Mucosa of stomach (tissue), 1 donor: ENCODE results near the gene RNF34.

Source experiments
- H3K27me3 ChIP-seq: one replicate; pipeline ENCODE4 v1.7.0; 2013; ENCODE audit warnings: mild to moderate bottlenecking, low read length; ENCODE audit not compliant: control insufficient read depth, insufficient read depth
- H3K36me3 ChIP-seq: one replicate; pipeline ENCODE4 v1.7.0; 2013; ENCODE audit warnings: low read length; ENCODE audit not compliant: control insufficient read depth, insufficient read depth
- H3K4me1 ChIP-seq: one replicate; pipeline ENCODE4 v1.7.0; 2013; ENCODE audit warnings: mild to moderate bottlenecking, low read length; ENCODE audit not compliant: control insufficient read depth, insufficient read depth
- H3K4me3 ChIP-seq: one replicate; pipeline ENCODE4 v1.7.0; 2013; ENCODE audit warnings: low read length
- H3K9ac ChIP-seq: one replicate; pipeline ENCODE4 v1.7.0; 2013; ENCODE audit warnings: mild to moderate bottlenecking, low read length, moderate library complexity
- H3K9me3 ChIP-seq: one replicate; pipeline ENCODE4 v1.7.0; 2013; ENCODE audit warnings: mild to moderate bottlenecking, low read length, moderate library complexity; ENCODE audit not compliant: control insufficient read depth
- donor health status: Pancreatic carcinoma.

Gene RNF34

GRCh38 chr12:121443193-121443870 lies 43.4 kb downstream of the RNF34 start:
- peaks cover 3% of the 10 kb centered on the region for H3K36me3 ChIP-seq
- no peaks in the 10 kb centered on the region for H3K4me1 ChIP-seq
- no peaks in the 10 kb centered on the region for H3K27me3 ChIP-seq
- no peak overlapping the region for H3K4me3 ChIP-seq
- no peak overlapping the region for H3K9ac ChIP-seq
- no peaks in the 10 kb centered on the region for H3K9me3 ChIP-seq

GRCh38 chr12:121443911-121444841 lies 44.3 kb downstream of the RNF34 start:
- H3K4me3 ChIP-seq, result no peak overlapping the region
- H3K9ac ChIP-seq, result no peak overlapping the region

GRCh38 chr12:121444842-121445202 lies 44.9 kb downstream of the RNF34 start:
- H3K27me3 ChIP-seq, result no peaks in the 10 kb centered on the region
- H3K9me3 ChIP-seq, result no peaks in the 10 kb centered on the region
- no peak overlapping the region for H3K4me3 ChIP-seq
- peaks cover under 1% of the 10 kb centered on the region for H3K36me3 ChIP-seq
- H3K9ac ChIP-seq, result no peak overlapping the region
- H3K4me1 ChIP-seq, result no peaks in the 10 kb centered on the region

More at GRCh38 chr12:121443911-121444841, 44.3 kb downstream of the RNF34 start:
- no peaks in the 10 kb centered on the region for H3K9me3 ChIP-seq
- H3K4me1 ChIP-seq, result no peaks in the 10 kb centered on the region
- peaks cover 3% of the 10 kb centered on the region for H3K36me3 ChIP-seq
- H3K27me3 ChIP-seq, result no peaks in the 10 kb centered on the region

GRCh38 chr12:121446750-121447149 lies 46.8 kb downstream of the RNF34 start:
- Histone ChIP-seq H3K36me3 (no peaks in the 10 kb centered on the region), H3K9ac (no peak overlapping the region), H3K27me3 (no peaks in the 10 kb centered on the region), H3K4me1 (no peaks in the 10 kb centered on the region), H3K9me3 (no peaks in the 10 kb centered on the region), H3K4me3 (no peak overlapping the region)

DNA sequence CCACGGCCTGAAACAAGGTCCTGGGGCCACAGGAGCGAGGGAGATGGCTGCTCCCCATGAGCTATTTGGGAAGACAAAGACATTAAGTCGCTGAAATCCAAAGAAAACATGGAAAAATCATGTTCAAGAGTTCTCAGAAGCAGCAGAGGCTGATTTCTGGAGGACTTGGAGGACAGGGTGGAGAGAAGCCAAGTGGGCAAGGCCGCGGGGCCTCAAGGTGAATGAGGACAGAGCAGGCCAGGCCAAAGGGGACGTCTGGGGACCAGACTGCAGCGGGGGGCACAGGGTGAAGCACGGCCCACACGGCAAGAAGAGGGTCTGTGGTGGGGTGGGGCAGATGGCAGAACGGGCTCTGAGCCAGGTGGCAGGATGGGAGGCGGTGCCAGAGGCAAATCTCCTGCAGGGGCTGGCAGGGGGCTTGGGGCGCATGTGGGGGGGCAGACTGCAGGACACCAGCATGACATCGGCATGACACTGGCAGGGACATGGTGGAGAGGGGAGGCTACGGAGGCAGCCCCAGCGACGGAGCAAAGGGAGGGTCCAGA lies 48.9 kb downstream of the RNF34 start:
- no peaks in the 10 kb centered on the region for H3K27me3 ChIP-seq
- no peaks in the 10 kb centered on the region for H3K9me3 ChIP-seq
- peaks cover 4% of the 10 kb centered on the region for H3K4me1 ChIP-seq
- no peak overlapping the region for H3K9ac ChIP-seq
- no peaks in the 10 kb centered on the region for H3K36me3 ChIP-seq
- H3K4me3 ChIP-seq, result no peak overlapping the region

- Histone ChIP-seq H3K4me3 (no peak overlapping the region), H3K36me3 (no peaks in the 10 kb centered on the region), H3K9me3 (no peaks in the 10 kb centered on the region), H3K9ac (no peak overlapping the region), H3K4me1 (peaks cover 4% of the 10 kb centered on the region), H3K27me3 (no peaks in the 10 kb centered on the region)
These were observed 52.0 kb downstream of the RNF34 start for GRCh38 chr12:121451961-121452339.

DNA sequence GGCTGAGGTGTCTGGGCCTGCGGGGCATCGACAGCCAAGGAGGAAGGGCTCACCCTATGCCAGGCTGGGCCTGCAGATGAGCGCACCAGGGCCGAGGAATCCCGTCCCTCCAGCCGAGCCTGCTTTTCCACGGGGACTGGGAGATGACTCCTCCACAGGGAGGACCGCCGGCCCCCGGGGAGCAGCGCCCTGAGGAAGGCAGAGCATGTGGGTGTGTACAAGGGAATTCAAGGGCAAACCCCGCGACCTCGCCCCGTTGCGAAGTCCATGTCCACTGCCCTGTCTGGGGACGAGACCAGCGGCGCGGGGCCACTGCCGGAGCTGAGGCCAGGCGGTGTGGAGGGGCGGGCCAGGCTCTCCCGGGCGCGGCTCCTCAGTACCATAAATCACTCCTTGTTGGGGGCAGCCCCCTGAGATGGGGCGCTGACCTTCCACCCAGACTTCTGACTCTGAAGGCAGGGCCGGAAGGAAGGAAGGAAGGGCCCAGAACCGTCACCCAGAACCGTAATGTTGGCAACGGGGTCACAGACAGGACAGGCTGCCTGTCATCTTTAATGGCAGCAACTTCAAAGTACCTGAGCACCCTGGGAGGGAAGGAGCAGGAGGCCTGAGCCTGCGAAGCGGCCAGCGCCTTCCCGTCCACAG lies 52.5 kb downstream of the RNF34 start:
- no peaks in the 10 kb centered on the region for H3K9me3 ChIP-seq
- no peak overlapping the region for H3K4me3 ChIP-seq
- H3K36me3 ChIP-seq, result no peaks in the 10 kb centered on the region
- peaks cover 4% of the 10 kb centered on the region for H3K4me1 ChIP-seq
- H3K27me3 ChIP-seq, result no peaks in the 10 kb centered on the region
- no peak overlapping the region for H3K9ac ChIP-seq

DNA sequence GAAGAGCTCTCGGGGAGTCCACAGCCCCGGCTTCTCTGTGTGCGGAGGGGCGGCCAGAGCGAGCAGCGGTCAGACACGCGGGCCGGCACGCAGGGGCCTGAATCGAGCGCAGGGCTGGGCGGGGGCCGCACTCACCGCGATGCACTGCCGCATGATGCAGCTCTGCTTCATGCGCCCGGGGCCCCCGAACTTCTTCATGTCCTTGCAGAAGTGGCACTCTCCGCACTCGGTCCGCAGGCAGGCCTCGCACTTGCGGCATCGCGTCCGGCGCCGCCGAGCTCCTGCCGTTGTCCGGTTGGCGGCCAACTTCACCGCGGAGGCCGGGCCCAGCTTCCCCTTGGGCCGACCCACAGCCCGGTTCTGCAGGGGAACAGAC lies 53.1 kb downstream of the RNF34 start:
- Histone ChIP-seq H3K27me3 (no peaks in the 10 kb centered on the region), H3K4me3 (no peak overlapping the region), H3K36me3 (no peaks in the 10 kb centered on the region), H3K9me3 (no peaks in the 10 kb centered on the region), H3K9ac (no peak overlapping the region), H3K4me1 (peaks cover 4% of the 10 kb centered on the region)

DNA sequence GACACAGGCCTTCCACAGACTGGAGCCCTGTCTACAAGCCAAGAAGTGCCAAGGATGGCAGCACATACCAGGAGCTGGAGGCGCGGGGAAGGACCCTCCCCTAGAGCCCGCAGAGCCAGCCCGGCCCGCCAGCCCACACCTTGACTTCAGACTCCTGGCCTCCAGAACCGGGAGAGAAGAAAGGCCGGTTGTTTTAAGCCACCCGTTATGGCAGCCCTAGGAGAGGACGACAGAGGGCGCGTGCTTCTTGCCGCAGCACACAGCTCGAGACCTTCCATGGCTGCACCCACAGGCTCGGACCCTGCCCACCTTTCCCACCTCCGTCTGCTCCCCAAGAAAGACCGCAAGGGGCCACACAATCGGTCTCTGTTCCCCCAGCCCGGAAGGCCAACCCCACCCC lies 53.7 kb downstream of the RNF34 start:
- Histone ChIP-seq H3K4me1 (peaks cover 4% of the 10 kb centered on the region), H3K27me3 (no peaks in the 10 kb centered on the region), H3K9me3 (no peaks in the 10 kb centered on the region), H3K4me3 (no peak overlapping the region), H3K36me3 (no peaks in the 10 kb centered on the region), H3K9ac (no peak overlapping the region)

- Histone ChIP-seq H3K4me3 (no peak overlapping the region), H3K27me3 (no peaks in the 10 kb centered on the region), H3K4me1 (peaks cover 4% of the 10 kb centered on the region), H3K9me3 (no peaks in the 10 kb centered on the region), H3K36me3 (no peaks in the 10 kb centered on the region), H3K9ac (no peak overlapping the region)
These were observed 55.0 kb downstream of the RNF34 start for GRCh38 chr12:121454921-121455320.

DNA sequence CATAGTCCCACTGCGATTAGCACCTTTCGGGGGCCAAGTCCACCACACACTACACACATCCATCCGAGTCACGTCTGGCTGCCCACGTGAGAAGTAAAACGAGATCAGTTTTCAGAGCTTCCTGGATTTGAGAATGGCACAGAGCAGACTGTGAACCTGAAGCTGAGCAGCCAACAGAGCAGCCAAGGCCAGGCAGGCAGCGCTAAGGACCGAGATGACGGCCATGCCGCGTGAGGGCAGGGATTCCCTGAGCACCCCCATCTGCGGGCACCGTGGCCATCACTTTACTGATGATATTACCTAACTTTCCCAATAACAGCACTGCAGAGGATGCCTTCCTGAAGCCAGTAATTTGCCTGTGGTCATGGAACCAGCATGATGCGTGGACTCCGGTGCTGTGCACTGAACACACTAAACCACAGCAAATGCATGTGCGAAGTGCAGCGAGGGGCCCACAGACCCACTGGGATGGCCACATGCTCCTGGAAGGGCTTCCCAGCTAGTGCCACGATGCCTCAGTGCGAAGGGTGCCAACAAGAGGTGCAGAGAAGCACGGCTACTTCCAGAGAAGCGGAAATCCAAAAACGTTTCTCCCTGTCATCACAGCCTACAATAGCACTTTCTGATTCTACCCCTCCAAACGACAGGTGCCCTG lies 56.0 kb downstream of the RNF34 start:
- H3K27me3 ChIP-seq, result no peaks in the 10 kb centered on the region
- H3K36me3 ChIP-seq, result no peaks in the 10 kb centered on the region
- H3K9me3 ChIP-seq, result no peaks in the 10 kb centered on the region
- H3K9ac ChIP-seq, result no peak overlapping the region
- no peak overlapping the region for H3K4me3 ChIP-seq
- peaks cover 4% of the 10 kb centered on the region for H3K4me1 ChIP-seq
